ENCODE measurements around the gene COL4A4.
"Not testable (repeated sequence)": the region's sequence is repeated elsewhere in the genome, so short reads cannot be mapped to it uniquely, and the experiment has no call there.

COL4A4 gene

GRCh38 chr2:227115761-227116160, 48.2 kb downstream of the COL4A4 start:
- no peak for DNase-seq (ENCODE audit: low read depth, low spot score)

GRCh38 chr2:227106845-227107759, 56.9 kb downstream of the COL4A4 start:
- DNase-seq (ENCODE audit: low read depth, low spot score) = no peak

GRCh38 chr2:227103583-227103982, 60.4 kb downstream of the COL4A4 start:
- DNase-seq (ENCODE audit: low read depth, low spot score) = no peak

- no peak for DNase-seq (ENCODE audit: low read depth, low spot score)
These were observed 64.7 kb downstream of the COL4A4 start for GRCh38 chr2:227099340-227099739.

GRCh38 chr2:227098162-227098515, 65.9 kb downstream of the COL4A4 start:
- DNase-seq (ENCODE audit: low read depth, low spot score) = no peak

- no peak for DNase-seq (ENCODE audit: low read depth, low spot score)
These were observed 66.4 kb downstream of the COL4A4 start for GRCh38 chr2:227097495-227098161.

GRCh38 chr2:227095346-227095745, 68.7 kb downstream of the COL4A4 start:
- DNase-seq (ENCODE audit: low read depth, low spot score) = no peak

GRCh38 chr2:227082286-227082685, 81.7 kb downstream of the COL4A4 start:
- DNase-seq (ENCODE audit: low read depth, low spot score) = no peak

- no peak for DNase-seq (ENCODE audit: low read depth, low spot score)
These were observed 84.3 kb downstream of the COL4A4 start for GRCh38 chr2:227079726-227080125.

- DNase-seq (ENCODE audit: low read depth, low spot score) = not testable (repeated sequence)
These were observed 98.9 kb downstream of the COL4A4 start for GRCh38 chr2:227065065-227065464.

- DNase-seq (ENCODE audit: low read depth, low spot score) = no peak
These were observed 105.1 kb downstream of the COL4A4 start for GRCh38 chr2:227058888-227059399.

- no peak for DNase-seq (ENCODE audit: low read depth, low spot score)
These were observed 106.1 kb downstream of the COL4A4 start for GRCh38 chr2:227057743-227058447.

GRCh38 chr2:227057060-227057459, 106.9 kb downstream of the COL4A4 start:
- DNase-seq (ENCODE audit: low read depth, low spot score) = no peak

- DNase-seq (ENCODE audit: low read depth, low spot score) = no peak
These were observed 110.0 kb downstream of the COL4A4 start for GRCh38 chr2:227054006-227054405.

- no peak for DNase-seq (ENCODE audit: low read depth, low spot score)
These were observed 111.1 kb downstream of the COL4A4 start for GRCh38 chr2:227052879-227053278.

GRCh38 chr2:227043981-227044380, 120.0 kb downstream of the COL4A4 start:
- no peak for DNase-seq (ENCODE audit: low read depth, low spot score)

- no peak for DNase-seq (ENCODE audit: low read depth, low spot score)
These were observed 125.3 kb downstream of the COL4A4 start for GRCh38 chr2:227038550-227039189.

- DNase-seq (ENCODE audit: low read depth, low spot score) = no peak
These were observed 127.5 kb downstream of the COL4A4 start for GRCh38 chr2:227036527-227036926.

GRCh38 chr2:227035711-227036367, 128.2 kb downstream of the COL4A4 start:
- DNase-seq (ENCODE audit: low read depth, low spot score) = no peak

GRCh38 chr2:227033471-227034148, 130.4 kb downstream of the COL4A4 start:
- DNase-seq (ENCODE audit: low read depth, low spot score) = no peak

GRCh38 chr2:227031379-227031778, 132.6 kb downstream of the COL4A4 start:
- DNase-seq (ENCODE audit: low read depth, low spot score) = no peak

Measured in activated CD4-positive, CD25-positive, alpha-beta regulatory T cell treated with anti-CD3 and anti-CD28 coated beads, Interleukin-2, amount 50 U/mL, for 16 hours (primary cell).